Cardiac fibroblast (primary cell): Measurements from ENCODE around the gene SRPRB.

Experiments
- DNase-seq, 2 donors: peaks; one replicate each; pipeline versions ENCODE4 v3.0.0 to v3.0.0-alpha.2; 2010; ENCODE audit warnings: low read depth in 2 of 2
- H3K4me3 ChIP-seq, 2 donors: replicated peaks in 1 of 2; 1 replicate in 1 of 2; 2 replicates in 1 of 2; pipeline ENCODE4 v1.5.1; 2011; ENCODE audit warnings: low read depth in 2 of 2, low read length in 2 of 2, mild to moderate bottlenecking in 2 of 2, moderate library complexity in 1 of 2
- TF ChIP-seq, protein P1 (sequence below): IDR thresholded peaks from one replicate; pipeline ENCODE4 v1.5.1; 2011; ENCODE audit warnings: low read depth, mild to moderate bottlenecking, low read length, inconsistent platforms

SRPRB gene

DNA sequence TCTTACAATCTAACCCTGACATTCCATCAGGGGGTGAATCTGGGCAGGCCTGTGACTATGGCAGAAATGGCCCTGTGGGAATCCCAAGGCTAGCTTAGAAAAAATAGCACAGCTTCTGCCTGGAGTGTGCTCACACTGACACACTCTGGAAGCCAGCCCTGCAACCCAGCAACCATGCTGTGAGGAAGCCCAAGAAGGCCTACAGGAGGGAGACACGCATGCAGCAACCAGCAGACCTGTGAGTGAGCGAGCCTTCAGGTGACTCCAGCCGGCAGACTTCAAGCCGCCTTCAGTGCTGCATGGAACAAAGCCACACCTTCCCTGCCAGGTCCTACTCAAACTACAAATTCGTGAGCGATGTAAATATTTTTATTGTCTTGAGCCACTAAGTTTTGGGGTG is 64.0 kb downstream of the SRPRB start:
- TF ChIP-seq, protein P1, sequence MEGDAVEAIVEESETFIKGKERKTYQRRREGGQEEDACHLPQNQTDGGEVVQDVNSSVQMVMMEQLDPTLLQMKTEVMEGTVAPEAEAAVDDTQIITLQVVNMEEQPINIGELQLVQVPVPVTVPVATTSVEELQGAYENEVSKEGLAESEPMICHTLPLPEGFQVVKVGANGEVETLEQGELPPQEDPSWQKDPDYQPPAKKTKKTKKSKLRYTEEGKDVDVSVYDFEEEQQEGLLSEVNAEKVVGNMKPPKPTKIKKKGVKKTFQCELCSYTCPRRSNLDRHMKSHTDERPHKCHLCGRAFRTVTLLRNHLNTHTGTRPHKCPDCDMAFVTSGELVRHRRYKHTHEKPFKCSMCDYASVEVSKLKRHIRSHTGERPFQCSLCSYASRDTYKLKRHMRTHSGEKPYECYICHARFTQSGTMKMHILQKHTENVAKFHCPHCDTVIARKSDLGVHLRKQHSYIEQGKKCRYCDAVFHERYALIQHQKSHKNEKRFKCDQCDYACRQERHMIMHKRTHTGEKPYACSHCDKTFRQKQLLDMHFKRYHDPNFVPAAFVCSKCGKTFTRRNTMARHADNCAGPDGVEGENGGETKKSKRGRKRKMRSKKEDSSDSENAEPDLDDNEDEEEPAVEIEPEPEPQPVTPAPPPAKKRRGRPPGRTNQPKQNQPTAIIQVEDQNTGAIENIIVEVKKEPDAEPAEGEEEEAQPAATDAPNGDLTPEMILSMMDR = no peak

GRCh38 chr3:133870822-133871221 is 65.2 kb downstream of the SRPRB start:
- DNase-seq = no peak
- TF ChIP-seq, protein P1 = no peak
- H3K4me3 ChIP-seq = no peak overlapping the region

More for the DNA sequence above, 64.0 kb downstream of the SRPRB start:
- DNase-seq = no peak
- no peak overlapping the region for H3K4me3 ChIP-seq
